Fibroblast of pulmonary artery (primary cell): ENCODE data around the gene DEGS1.

Experiments
- DNase-seq: peaks from one replicate; pipeline ENCODE4 v3.0.0-alpha.2; 2010; ENCODE audit warnings: low read depth
- H3K4me3 ChIP-seq: replicated peaks from 2 replicates; pipeline ENCODE4 v1.5.1; 2011; ENCODE audit warnings: low read depth, mild to moderate bottlenecking, control low read depth, low read length, moderate library complexity
- CTCF ChIP-seq: IDR thresholded peaks from 2 replicates; pipeline ENCODE4 v1.5.1; 2011; ENCODE audit warnings: mild to moderate bottlenecking, control low read depth, low read length, inconsistent platforms; ENCODE audit errors: missing control alignments

The DEGS1 gene

GRCh38 chr1:224211206-224211962, 28.3 kb downstream of the DEGS1 start:
- H3K4me3 ChIP-seq: no peak overlapping the region
- TF ChIP-seq CTCF: no peak
- DNase-seq: peak; percentile 81

- no peak for TF ChIP-seq CTCF
- H3K4me3 ChIP-seq: no peak overlapping the region
- DNase-seq: no peak
These were observed 29.6 kb downstream of the DEGS1 start for GRCh38 chr1:224212618-224213061.

DNA sequence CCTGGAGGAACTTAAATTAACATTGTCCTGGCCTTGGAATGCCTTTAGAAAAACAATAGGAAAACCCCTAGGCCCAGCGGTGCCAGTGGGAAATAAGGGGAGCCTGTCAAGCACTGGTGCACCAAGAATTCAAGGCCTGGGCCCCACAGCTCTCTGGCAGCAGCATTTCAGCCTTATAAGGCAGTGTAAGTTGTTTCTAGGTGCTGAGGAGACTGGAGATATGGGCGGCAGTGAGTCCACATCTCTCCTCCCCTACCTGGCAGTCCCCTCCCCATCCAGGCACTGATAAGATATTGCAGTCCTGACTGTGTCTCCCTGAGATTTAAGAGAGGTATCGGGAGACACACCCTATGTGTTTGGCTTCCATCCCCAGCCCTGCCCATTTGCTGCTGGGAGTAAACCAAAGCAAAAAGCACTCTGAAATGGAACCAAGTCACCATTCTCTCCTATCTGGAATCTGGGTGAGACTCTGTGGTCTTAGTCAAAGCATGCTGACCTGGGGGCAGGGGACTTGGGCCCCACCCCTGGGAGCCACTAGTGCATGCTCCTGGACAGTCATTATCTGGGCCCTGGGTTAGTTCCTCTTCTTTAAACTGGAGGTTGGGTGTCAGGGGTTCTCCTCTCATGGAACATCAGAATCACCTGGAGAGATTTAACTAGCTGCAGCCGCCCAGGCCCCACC, 30.5 kb downstream of the DEGS1 start:
- no peak for TF ChIP-seq CTCF
- no peak overlapping the region for H3K4me3 ChIP-seq
- no peak for DNase-seq

DNA sequence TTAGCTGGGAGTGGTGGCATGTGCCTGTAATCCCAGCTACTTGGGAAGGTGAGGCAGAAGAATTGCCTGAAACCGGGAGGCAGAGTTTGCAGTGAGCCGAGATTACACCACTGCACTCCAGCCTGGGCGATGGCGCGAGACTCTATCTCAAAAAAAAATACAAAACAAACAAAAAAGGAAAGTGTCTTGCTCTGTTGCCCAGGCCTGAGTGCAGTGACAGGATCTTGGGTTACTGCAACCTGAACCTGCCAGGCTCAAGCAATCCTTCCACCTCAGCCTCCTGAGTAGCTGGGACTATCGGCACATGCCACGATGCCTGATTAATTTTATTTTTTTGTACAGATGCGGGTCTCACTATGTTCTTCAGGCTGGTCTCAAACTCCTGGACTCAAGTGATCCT, 33.3 kb downstream of the DEGS1 start:
- TF ChIP-seq CTCF: no peak
- DNase-seq: no peak
- no peak overlapping the region for H3K4me3 ChIP-seq

- no peak overlapping the region for H3K4me3 ChIP-seq
- no peak for TF ChIP-seq CTCF
- no peak for DNase-seq
These were observed 34.9 kb downstream of the DEGS1 start for GRCh38 chr1:224217655-224218623.

DNA sequence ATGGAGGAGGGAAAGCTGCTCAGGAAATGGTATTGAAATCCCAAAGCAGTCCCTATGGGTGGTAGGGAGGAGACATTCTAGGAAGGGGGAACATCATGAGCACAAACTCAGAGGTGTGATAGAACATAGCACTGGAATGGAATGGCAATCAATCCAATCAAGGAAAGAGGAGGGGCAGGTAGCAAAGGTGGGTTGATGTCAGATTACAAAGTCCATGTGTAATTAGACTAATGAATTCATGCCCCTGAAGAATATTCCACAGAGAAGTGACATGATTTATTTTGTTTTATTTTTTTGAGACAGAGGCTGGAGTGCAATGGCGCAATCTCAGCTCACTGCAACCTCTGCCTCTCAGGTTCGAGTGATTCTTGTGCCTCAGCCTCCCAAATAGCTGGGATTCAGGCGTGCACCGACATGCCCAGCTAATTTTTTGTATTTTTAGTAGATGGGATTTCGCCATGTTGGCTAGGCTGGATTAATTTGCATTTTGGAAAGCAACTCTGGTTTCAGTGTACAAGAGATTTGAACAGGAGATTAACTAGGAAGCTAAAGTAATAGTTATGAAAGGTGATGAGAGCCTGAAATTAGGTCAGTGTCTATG, 36.1 kb downstream of the DEGS1 start:
- no peak for DNase-seq
- H3K4me3 ChIP-seq: no peak overlapping the region
- TF ChIP-seq CTCF: no peak
